NCI-H2029 (cell line): ENCODE data around the gene ACER1.
"Not testable (repeated sequence)": the region's sequence is repeated elsewhere in the genome, so short reads cannot be mapped to it uniquely, and the experiment has no call there.

Experiments used
- DNase-seq: peaks from one replicate; lab custom pipeline; 2025; lab: John Stamatoyannopoulos, UW

ACER1 gene

GRCh38 chr19:6355321-6356040, 22.1 kb upstream of the ACER1 start:
- DNase-seq, result not testable (repeated sequence)

GRCh38 chr19:6354098-6354674, 20.8 kb upstream of the ACER1 start:
- no peak for DNase-seq

- no peak for DNase-seq
Observed at GRCh38 chr19:6352381-6353165, 19.2 kb upstream of the ACER1 start.

GRCh38 chr19:6350688-6351087, 17.3 kb upstream of the ACER1 start:
- no peak for DNase-seq

- DNase-seq, result not testable (repeated sequence)
Observed at GRCh38 chr19:6349271-6349670, 15.9 kb upstream of the ACER1 start.

GRCh38 chr19:6343462-6343861, 10.1 kb upstream of the ACER1 start:
- no peak for DNase-seq

GRCh38 chr19:6340493-6341201, 7.2 kb upstream of the ACER1 start:
- no peak for DNase-seq

GRCh38 chr19:6334490-6335285, 1.3 kb upstream of the ACER1 start:
- DNase-seq, result no peak

GRCh38 chr19:6326815-6327214, 6.6 kb downstream of the ACER1 start:
- no peak for DNase-seq

- no peak for DNase-seq
Observed at GRCh38 chr19:6325614-6326013, 7.8 kb downstream of the ACER1 start.

GRCh38 chr19:6324757-6325156, 8.7 kb downstream of the ACER1 start:
- DNase-seq, result no peak

GRCh38 chr19:6322284-6322683, 11.1 kb downstream of the ACER1 start:
- no peak for DNase-seq

GRCh38 chr19:6319376-6319775, 14.0 kb downstream of the ACER1 start:
- no peak for DNase-seq

- no peak for DNase-seq
Observed at GRCh38 chr19:6318772-6319171, 14.6 kb downstream of the ACER1 start.

- not testable (repeated sequence) for DNase-seq
Observed at GRCh38 chr19:6315646-6316045, 17.8 kb downstream of the ACER1 start.

GRCh38 chr19:6313398-6313969, 19.9 kb downstream of the ACER1 start:
- DNase-seq, result no peak

- DNase-seq, result no peak
Observed at GRCh38 chr19:6312018-6312417, 21.4 kb downstream of the ACER1 start.

GRCh38 chr19:6298413-6298812, 35.0 kb downstream of the ACER1 start:
- no peak for DNase-seq

GRCh38 chr19:6297202-6297601, 36.2 kb downstream of the ACER1 start:
- no peak for DNase-seq

- DNase-seq, result no peak
Observed at GRCh38 chr19:6292006-6292405, 41.4 kb downstream of the ACER1 start.

GRCh38 chr19:6288737-6289136, 44.7 kb downstream of the ACER1 start:
- DNase-seq, result no peak
